NCI-H460 (cell line): ENCODE measurements around the gene PTPRG. TPM values are rescaled to one million over a fixed set of nuclear protein-coding genes. Genes with fewer than 3 reads are reported as not detected.
"Not testable (repeated sequence)": the region's sequence is repeated elsewhere in the genome, so short reads cannot be mapped to it uniquely, and the experiment has no call there.

ENCODE experiments used
- DNase-seq: peaks from one replicate; pipeline ENCODE4 v3.0.0-alpha.2; 2016; ENCODE audit warnings: low read depth; ENCODE audit errors: extremely low read depth
- total RNA-seq: library from RNA; depleted of rRNA; stranded (reverse); fragments of >200 nt; shearing (Covaris generic); gene quantifications from 2 replicates; pipeline ENCODE4 v1.2.3, GENCODE V29; 2014

The PTPRG gene
- total RNA-seq, 1 experiment from 2014 or later, result 24.9 TPM

DNA sequence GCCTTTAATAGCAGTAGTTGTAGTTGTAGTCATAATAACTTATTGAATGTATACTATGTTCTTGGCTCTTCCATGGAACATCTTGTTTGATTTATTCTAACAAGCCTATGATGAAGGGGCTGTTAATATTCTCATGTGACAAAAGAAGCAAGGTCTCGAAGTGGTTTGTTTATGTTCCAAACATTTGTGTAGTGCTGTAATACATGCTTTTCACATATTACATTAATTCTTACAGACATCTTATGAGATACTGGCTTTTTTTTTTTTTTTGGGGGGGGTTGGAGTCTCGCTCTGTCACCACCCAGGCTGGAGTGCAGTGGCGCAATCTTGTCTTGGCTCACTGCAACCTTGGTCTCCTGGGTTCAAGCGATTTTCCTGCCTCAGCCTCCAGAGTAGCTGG is 252.3 kb downstream of the PTPRG start:
- no peak for DNase-seq

DNA sequence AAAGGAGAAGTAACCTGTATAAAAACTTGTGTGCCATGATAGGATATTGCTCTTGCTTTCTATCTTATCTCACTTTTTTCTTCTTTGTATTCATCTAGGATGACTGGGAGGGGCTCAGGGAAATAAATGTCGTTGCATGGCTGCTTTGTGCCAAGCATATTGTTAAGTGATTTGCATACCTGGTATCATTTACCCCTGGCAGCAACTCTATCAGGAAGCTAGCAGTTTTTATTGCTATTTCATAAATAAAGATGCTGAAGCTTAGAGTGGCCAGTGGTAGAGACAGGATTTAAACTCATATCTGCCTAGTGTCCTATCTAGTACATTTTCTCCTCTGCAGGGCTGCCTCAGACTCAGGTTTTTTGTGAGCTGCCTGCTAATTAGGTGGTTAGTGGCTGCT is 253.3 kb downstream of the PTPRG start:
- no peak for DNase-seq

DNA sequence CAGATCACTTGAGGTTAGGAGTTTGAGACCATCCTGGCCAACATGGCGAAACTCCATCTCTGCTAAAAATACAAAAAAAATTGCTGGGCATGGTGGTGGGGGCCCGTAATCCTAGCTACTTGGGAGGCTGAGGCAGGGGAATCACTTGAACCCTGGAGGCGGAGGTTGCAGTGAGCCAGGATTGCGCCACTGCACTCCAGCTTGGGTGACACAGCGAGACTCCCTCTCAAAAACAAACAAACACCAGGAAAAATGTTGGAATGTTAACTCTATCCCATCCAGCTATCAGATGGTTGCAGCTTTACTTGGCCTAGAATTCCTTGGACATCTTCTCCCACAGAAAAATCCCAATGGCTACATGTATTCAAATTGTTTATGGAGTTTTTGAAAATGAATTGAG is 254.9 kb downstream of the PTPRG start:
- DNase-seq, result not testable (repeated sequence)

DNA sequence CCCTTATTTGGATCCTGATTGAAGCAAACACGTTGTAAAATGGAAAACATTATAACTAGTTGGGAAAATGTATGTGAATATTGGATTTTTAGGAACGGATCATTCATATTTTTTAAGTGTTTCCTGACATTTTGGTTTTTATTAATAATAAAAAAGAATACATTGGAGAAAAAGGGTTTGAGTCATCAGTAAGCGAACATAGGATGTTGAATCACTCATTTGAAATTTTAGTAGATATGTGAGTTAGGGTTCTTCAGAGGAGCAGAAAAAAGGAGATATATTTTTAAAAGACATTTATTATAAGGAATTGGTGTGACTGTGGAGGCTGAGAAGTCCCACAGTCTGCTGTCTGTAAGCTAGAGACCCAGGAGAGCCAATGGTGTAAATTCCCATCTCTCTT is 258.5 kb downstream of the PTPRG start:
- no peak for DNase-seq

DNA sequence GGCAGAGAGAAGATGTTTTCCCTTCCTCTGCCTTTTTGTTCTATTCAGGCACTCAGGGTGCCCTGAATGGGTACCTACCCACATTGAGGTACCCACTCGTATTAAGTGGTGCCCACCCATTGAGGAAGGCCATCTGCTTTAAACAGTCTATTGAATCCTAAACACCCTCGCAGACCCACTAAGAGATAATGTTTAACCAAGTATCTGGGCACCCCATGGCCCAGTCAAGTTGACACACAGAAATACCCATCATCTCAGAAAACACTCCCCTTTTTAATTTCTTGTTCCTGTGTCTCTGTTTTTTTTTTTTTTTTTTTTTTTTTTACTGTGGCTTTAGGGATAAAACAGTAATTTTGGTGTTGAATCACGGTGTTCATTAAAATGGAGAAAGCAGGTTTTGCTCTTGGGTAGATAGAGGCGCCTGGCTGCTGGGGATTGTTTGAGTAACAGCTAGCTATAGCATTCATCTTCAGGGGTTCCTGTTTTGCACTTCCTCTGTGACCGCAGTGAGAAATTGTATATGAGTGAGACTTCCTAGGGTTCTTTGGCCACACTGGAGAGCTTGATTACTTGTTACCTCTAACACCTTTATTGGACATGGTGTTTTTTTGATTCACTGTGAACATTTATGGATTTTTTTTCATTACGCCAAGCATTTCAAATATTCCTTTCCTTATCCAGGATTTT is 259.1 kb downstream of the PTPRG start:
- DNase-seq, result no peak

DNA sequence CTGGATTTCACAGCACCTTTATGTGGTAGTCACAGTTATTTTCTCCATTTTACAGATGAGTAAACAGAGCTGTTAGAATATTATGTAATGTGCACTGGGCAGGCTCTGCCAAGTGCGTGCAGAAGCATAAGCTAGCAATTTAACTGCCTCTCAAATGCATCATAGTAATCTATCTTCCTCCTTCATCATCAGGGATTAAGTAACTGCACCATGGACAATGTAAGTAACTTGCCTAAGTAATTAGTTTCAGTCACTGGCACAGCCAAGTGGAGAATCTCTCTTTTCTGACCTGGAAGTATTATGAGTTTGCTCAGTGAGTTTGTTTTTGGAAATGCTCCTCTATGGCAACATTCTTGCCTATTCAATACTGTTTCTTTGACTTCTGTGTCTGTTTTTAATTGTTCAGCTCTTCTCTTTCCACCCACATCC is 260.5 kb downstream of the PTPRG start:
- DNase-seq, result no peak

DNA sequence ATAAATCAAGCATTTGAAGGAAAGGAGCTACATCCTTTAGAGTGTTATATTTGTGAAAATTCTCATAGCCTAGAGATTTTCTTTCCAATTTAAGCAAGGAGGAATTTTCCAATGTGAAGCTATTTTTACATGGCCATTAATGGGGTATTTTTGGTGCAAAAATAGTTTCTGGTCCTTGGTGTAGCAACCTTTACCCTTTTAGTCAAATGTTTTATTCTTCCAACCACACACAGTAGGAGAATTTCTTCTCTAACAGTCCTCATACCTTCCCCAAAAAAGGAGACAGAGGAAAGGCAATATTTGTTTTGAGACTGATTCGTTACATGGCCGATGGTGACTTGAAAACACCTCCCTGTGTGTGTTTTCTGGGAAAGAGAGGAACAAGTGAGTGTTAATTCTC is 261.2 kb downstream of the PTPRG start:
- no peak for DNase-seq

DNA sequence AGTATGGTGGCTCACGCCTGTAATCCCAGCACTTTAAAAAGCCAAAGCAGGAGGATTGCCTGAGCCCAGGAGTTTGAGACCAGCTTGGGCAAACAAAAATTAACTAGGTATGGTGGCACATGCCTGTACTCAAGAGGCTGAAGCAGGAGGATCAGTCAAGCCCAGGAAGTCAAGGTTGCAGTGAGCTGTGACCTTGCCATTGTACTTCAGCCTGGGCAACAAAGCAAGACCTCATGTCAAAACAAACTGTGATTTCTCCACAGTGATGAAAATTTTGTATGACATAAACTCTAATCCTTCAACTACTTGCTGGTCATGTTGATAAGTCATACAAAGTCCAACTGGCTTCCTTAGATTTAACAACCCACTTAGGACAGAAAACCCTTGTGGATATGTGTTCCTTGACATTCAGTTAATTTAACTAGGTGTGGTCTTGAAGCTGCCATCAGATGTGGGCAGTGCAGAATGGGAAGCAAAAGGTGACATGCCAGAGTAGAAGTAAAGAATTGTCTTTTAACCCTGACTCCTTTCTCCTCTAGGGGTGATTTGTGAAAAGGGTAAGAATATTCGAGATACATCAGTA is 263.3 kb downstream of the PTPRG start:
- no peak for DNase-seq

DNA sequence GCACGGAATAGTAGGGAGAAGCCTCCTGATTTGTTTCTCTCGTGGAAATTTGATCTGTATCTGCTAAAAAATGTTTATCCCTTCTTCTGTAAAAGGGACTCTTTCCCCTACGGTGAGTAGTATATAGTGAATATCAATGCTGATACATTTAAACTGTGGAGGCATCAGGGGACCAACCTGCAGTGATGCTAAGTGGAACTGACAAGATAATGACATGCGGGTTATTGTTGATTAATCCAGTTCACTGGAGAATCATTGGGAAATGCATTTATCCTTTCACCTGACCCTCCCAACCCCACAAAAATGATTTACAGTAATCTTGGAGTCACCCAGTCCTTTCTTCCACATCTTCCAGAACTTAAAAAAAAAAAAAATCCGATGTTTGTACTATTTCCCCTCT is 264.8 kb downstream of the PTPRG start:
- DNase-seq, result no peak

DNA sequence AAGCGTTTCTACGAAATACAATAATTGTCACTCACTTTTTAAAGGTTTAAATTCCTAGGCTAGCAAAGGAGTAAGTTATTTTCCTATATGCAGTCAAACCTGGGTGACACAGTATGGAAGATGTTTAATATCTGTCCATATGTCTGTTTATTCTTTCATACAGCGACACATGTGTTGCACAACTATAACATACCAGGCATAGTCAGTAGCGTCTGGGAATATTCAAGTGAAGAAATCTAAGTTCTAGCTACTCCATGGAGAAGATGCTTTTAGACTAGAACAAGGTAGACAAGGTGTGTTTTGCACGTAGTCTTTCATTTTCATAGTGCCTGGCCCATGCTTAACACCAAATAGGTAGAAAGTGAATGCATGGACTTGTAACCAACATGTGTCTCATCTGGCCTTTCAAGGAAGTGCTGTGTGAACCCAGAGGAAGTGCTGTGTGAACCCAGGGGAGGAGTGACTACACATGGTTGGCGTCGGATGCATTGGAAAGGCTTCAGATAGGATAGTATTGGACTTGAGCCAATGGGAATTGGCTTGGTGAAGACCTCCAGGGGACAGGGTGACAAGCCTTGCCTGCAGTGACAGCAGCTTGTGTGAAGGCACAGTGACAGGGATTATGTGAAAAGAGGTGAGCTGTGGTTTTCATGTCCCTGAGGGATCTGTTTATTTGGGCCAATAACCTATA is 267.0 kb downstream of the PTPRG start:
- DNase-seq, result no peak

DNA sequence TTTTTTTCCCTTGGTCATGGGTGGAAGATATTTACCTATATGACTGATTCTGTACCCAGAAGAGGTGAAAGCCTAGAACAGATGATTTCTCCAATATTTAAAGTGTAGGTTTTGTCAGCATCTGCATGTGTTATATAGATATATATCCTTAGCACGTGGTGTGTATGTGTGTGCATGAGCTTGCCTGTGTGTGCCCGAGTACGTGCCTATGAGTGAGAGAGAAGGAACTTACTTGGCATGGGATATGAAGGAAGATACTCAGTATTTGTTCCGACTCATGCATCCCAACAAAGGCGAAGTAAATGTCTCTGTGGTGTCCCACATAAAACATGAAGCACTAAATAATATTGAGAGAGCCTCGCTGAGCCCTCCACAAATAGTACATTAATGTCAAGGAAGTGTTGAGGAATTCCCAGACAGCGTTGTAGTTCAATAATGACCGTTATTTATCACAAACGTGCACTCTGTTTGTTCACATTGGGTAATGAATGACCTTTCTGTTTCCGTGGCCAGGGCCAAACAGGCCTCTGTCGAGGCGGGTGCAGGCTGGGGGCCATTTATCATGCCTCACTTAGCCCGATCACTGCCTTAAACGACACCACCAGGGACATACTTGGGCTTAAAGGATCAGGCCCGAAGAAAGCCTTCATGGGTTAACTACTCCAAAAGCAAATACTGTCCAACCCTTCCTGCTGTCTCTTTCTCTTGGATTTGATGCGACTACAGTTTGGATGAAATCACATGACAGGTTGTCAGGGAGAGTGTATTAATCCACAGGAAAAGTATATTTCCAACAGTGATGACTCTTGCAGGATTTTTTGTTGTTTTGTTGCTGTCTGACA is 267.7 kb downstream of the PTPRG start:
- DNase-seq, result no peak

DNA sequence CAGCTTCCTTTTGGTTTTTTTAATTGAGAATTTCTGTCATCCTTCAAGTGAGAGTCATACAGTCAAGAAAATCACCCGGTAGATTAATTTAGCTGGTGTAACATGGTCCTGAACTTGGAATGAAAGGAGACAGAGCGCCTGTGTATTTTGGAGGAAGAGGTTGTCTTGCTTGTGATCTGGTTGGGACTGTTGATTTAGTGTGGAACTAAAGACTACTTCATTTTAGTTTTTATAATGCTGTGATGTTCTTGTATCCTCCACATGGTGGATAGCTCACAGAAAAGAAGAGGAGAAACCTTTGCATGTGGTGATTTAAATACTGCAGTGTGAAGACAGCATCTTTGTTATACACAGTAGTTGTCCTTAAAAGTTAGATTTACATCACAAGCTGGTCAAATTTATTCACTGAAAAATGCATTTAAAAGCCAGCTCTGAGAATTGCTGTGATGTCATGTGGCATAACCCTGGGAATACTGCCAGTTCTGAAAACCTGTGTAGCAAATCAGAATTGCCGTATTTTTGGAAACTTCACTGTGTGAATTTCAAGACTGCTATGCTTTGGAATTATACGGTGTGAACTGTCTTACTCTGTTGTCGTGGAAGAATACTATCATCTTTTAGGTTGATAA is 268.5 kb downstream of the PTPRG start:
- no peak for DNase-seq

DNA sequence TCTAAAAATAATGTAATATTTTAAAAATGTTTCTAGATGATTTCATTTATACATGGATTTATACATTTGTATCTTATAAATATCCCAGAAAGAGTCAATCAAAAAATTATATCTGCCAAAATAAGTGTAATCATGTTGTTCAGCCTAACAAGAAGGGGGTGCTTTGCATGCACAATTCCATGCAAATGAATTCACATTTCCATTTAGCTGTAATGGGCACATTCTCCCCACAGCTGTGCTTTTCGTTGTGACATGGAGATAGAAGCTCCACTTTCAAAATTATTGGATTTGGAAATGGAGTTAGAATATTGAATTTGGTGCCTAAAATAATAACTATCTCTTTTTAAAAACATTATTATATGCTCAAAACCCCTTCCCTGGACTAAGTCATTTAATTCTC is 270.6 kb downstream of the PTPRG start:
- no peak for DNase-seq

DNA sequence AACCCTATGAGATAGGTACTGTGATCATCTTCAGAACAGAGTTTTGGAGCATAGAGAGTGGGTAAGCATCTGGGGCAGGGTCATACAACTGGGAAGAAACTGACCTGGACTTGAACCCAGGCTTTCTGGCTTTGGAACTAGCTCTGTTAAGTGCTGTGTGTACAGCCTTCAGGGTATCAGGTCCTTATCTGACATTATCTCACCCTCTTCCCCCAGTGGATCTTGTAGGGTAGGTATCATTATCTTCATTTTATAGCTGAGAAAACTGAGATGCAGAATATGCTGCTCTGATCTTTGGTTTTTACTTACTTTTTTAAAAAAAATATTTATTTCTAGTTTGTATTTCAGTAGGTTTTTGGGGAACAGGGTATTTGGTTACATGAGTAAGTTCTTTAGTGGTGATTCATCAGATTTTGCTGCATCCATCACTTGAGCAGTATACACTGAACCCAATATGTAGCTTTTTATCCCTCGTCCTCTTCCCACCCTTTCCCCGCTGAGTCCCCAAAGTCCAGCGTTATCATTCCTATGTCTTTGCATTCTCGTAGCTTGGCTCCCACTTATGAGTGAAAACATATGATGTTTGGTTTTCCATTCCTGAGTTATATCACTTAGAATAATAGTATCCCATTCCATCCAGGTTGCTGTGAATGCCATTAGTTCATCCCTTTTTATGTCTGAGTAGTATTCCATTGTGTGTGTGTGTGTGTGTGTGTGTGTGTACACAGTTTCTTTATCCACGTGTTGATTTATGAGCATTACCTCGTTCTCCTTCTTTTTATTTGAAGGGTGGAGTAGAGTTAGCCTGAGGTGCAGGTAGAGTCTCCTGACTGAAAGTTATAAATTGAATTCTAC is 271.2 kb downstream of the PTPRG start:
- no peak for DNase-seq

DNA sequence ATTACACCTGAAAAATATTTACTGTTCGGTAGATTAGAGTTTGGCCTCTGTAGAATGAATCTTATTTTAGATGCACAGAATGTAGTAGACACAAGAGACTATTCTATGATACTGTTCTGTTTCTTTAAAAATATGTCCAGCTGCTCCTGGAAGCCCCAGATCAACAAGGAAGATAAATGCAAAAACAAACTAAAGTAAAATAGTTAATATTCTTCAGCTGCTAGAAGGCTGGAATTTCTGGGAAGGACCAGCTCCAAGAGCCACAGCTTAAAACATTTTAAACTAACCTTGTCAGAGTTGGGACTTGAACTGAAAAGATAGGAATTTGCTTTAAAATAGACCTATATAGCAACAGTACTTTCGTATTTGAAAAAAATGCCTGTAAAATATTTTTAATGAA is 277.9 kb downstream of the PTPRG start:
- DNase-seq, result no peak

DNA sequence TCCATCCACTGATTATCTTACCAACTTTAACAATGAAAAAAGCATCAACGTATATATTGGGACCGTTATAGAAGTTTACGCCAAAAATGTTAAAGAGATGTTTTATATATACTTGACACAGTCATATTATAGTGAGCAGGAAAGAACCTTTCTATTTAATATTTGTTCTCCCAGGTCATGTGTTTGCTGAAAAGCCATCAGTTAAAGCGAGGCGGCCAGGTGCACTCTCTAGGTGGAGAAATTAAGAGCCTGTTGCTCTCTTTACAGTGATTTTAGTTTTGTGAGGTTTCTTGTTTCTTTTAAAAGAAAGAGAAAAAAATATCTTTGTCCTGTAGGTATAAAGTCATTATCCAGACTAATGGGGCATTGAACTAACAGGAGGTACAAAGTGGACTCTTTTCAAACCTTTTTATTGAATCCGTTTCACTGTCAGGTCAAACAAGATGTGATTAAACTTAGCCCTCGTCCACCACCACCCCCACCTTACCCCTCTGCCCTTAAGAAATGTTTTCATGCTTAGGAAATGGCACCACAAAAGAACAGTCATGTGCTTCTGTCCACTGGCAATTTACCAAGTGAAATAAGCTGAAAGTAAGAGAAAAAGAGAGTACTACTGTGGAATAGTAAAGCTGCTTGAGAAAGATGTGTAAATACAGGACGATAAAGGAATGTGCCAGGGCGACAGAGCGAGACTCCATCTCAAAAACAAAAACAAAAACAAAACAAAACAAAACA is 279.9 kb downstream of the PTPRG start:
- no peak for DNase-seq

DNA sequence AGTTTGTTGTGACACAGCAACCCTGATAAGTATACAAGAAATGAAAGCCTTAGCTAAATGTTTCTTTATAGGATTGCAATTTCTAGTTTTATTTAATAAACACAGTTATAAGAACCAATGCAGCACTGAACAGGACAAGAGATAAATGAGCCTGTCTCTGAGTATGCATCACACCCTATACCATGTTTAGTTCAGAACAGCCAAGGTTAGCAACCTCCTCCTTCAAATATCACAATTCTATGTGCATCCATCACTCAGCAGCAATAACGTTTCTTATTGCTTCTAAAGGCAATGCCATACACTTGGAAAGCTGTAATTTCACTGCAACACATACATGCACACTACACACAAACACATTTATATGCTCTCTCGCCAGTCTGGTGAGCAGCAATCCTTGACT is 280.6 kb downstream of the PTPRG start:
- DNase-seq, result no peak

DNA sequence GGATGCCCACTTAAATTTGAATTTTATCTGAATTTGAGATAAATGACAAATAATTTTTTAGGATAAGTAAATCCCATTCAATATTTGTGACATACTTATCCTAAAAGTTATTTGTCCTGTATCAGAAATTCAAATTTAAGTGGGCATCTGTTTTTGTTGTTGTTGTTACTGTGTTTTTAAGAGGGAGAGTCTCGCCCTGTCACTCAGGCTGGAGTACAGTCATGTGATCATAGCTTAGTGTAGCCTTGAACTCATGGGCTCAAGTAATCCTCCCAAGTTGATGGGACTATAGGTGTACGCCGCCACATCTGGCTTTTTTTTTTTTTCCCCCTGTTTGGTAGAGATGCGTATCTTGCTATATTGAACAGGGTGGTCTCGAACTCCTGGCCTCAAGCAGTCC is 283.0 kb downstream of the PTPRG start:
- no peak for DNase-seq

DNA sequence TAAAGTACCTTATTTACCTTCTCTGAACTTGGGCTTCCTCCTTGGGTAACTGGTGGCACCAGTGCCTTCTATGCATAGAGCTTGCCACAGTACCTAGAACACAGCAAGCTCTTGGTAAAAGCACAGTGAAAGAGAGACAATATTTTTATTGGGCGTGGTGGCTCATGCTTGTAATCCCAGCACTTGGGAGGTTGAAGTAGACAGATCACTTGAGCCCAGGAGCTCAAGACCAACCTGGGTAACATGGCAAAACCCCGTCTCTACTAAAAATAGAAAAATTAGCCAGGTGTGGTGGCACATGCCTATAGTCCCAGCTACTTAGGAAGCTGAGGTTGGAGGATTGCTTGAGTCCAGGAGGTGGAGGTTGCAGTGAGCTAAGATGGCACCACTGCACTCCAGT is 285.1 kb downstream of the PTPRG start:
- no peak for DNase-seq
